Measurements from ENCODE around the gene UBASH3A. TPM values are rescaled to one million over a fixed set of nuclear protein-coding genes. Genes with fewer than 3 reads are reported as not detected.
"Not testable (repeated sequence)": the region's sequence is repeated elsewhere in the genome, so short reads cannot be mapped to it uniquely, and the experiment has no call there.

The UBASH3A gene
- total and polyA plus RNA-seq, 2 donors (not counting 1 experiment from before 2014, with no cell fraction given), result 0.12 to 0.33 TPM

DNA sequence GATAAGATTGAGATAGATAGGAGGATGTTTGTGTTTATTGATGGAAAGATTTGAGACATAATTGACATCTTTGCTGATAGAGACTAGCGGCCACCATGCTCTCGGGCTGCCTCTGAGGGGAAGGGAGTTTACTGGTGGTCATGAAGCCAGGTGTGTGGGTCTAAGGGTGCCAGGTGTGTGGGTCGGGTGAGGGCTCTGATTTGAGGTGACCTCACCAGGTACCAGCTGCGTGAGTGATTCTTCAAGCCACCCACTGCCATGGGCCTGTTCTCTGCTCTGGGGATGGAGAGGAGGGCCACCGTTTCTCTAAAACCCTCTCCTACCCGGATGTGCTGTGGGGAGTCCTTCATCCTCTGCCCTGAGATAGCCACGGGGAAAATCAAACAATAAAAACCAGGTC, 3.2 kb downstream of the UBASH3A start:
- TF ChIP-seq EZH2 (IDR thresholded peaks at IDR 0.05; ENCODE audit: borderline replicate concordance, insufficient read depth, low read depth, low read length, poor library complexity, severe bottlenecking), result no peak
- TF ChIP-seq, protein P1, sequence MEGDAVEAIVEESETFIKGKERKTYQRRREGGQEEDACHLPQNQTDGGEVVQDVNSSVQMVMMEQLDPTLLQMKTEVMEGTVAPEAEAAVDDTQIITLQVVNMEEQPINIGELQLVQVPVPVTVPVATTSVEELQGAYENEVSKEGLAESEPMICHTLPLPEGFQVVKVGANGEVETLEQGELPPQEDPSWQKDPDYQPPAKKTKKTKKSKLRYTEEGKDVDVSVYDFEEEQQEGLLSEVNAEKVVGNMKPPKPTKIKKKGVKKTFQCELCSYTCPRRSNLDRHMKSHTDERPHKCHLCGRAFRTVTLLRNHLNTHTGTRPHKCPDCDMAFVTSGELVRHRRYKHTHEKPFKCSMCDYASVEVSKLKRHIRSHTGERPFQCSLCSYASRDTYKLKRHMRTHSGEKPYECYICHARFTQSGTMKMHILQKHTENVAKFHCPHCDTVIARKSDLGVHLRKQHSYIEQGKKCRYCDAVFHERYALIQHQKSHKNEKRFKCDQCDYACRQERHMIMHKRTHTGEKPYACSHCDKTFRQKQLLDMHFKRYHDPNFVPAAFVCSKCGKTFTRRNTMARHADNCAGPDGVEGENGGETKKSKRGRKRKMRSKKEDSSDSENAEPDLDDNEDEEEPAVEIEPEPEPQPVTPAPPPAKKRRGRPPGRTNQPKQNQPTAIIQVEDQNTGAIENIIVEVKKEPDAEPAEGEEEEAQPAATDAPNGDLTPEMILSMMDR (IDR thresholded peaks at IDR 0.05), result no peak

DNA sequence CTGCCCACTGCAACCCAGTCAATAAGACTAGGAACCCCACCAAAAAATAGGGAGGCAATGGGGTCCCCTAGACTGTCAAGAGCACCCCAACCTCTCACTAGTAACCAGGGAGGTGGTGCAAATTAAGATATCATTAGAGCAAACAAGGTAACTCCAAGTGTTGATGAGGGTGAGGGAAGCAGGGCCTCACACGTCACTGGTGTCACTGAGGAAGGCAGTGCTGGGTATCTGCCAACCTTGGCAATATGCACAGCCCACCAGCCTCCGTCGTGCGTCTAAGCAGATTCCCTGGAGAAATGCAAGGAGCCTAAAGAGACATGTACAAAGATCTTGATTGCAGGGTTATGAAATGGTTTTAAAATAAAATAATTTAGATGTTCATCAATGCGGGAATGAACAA, 3.8 kb downstream of the UBASH3A start:
- H3K4me1 ChIP-seq (ENCODE audit: control insufficient read depth in 2 of 2, insufficient read depth in 2 of 2, low read length in 2 of 2), result no peaks in the 10 kb centered on the region
- H2AFZ ChIP-seq (ENCODE audit: insufficient read depth, low read depth, low read length, poor library complexity, severe bottlenecking), result no peak overlapping the region
- ChIA-PET POLR2A (no interaction called here), CTCF (no interaction called here)
- DNase-seq, result no peak
- no peaks in the 10 kb centered on the region for H3K36me3 ChIP-seq (replicated peaks in 1 of 2; ENCODE audit: control extremely low read depth in 1 of 2, control insufficient read depth in 1 of 2, extremely low read depth in 1 of 2, insufficient read depth in 2 of 2, low read length in 1 of 2)
- Mint-ChIP-seq H3K4me3 (no peak overlapping the region), H3K4me1 (peaks cover 3% of the 10 kb centered on the region), H3K27ac (no peak overlapping the region), H3K27me3 (peaks cover 3% of the 10 kb centered on the region), H3K9me3 (ENCODE audit: insufficient read depth) (no peaks in the 10 kb centered on the region)
- H3K79me2 ChIP-seq (ENCODE audit: control insufficient read depth, insufficient read depth, low read length), result no peaks in the 10 kb centered on the region
- H3K9ac ChIP-seq (ENCODE audit: low read length), result no peak overlapping the region
- TF ChIP-seq, protein P1 (IDR thresholded peaks at IDR 0.05), result no peak
- no peak for TF ChIP-seq EZH2 (IDR thresholded peaks at IDR 0.05; ENCODE audit: borderline replicate concordance, insufficient read depth, low read depth, low read length, poor library complexity, severe bottlenecking)
- peaks cover 0 to 2% (median 0%) of the 10 kb centered on the region in 4 experiments for H3K27me3 ChIP-seq (replicated peaks in 1 of 4; ENCODE audit: control extremely low read depth in 1 of 4, control insufficient read depth in 3 of 4, insufficient read depth in 4 of 4, low read length in 3 of 4)
- H3K4me2 ChIP-seq (replicated peaks; ENCODE audit: low read depth, low read length, poor library complexity, severe bottlenecking), result no peak overlapping the region
- no peak overlapping the region for H3K27ac ChIP-seq (ENCODE audit: low read length in 2 of 2)
- ATAC-seq (ENCODE audit: low read depth), result no peak
- WGBS (ENCODE audit: insufficient coverage), result 93% methylated on average over 3 of the region's 5 CpGs
- intact Hi-C loops (cut with micrococcal nuclease), result no loop called here
- H3K4me3 ChIP-seq (ENCODE audit: control extremely low read depth in 1 of 5, extremely low read depth in 1 of 5, insufficient read depth in 1 of 5, low read depth in 2 of 5, low read length in 4 of 5), result no peak overlapping the region
- no peaks in the 10 kb centered on the region for H4K20me1 ChIP-seq (ENCODE audit: control insufficient read depth, insufficient read depth, low read length, poor library complexity, severe bottlenecking)
- H3K9me3 ChIP-seq (ENCODE audit: control extremely low read depth in 1 of 3, control insufficient read depth in 2 of 3, insufficient read depth in 1 of 3, low read length in 2 of 3), result no peaks in the 10 kb centered on the region

More for the DNA sequence above, 3.2 kb downstream of the UBASH3A start:
- no peaks in the 10 kb centered on the region for H3K36me3 ChIP-seq (replicated peaks in 1 of 2; ENCODE audit: control extremely low read depth in 1 of 2, control insufficient read depth in 1 of 2, extremely low read depth in 1 of 2, insufficient read depth in 2 of 2, low read length in 1 of 2)
- peaks cover 0 to 2% (median 0%) of the 10 kb centered on the region in 4 experiments for H3K27me3 ChIP-seq (replicated peaks in 1 of 4; ENCODE audit: control extremely low read depth in 1 of 4, control insufficient read depth in 3 of 4, insufficient read depth in 4 of 4, low read length in 3 of 4)
- no peaks in the 10 kb centered on the region for H3K4me1 ChIP-seq (ENCODE audit: control insufficient read depth in 2 of 2, insufficient read depth in 2 of 2, low read length in 2 of 2)
- WGBS (ENCODE audit: insufficient coverage), result 95% methylated on average over 4 of the region's 7 CpGs
- ChIA-PET CTCF (no interaction called here), POLR2A (no interaction called here)
- Mint-ChIP-seq H3K4me1 (no peaks in the 10 kb centered on the region), H3K27ac (no peak overlapping the region), H3K27me3 (peaks cover 3% of the 10 kb centered on the region), H3K9me3 (ENCODE audit: insufficient read depth) (peaks cover 4% of the 10 kb centered on the region), H3K4me3 (no peak overlapping the region)
- H4K20me1 ChIP-seq (ENCODE audit: control insufficient read depth, insufficient read depth, low read length, poor library complexity, severe bottlenecking), result no peaks in the 10 kb centered on the region
- H3K79me2 ChIP-seq (ENCODE audit: control insufficient read depth, insufficient read depth, low read length), result no peaks in the 10 kb centered on the region
- no peak overlapping the region for H3K27ac ChIP-seq (ENCODE audit: low read length in 2 of 2)
- H3K4me2 ChIP-seq (replicated peaks; ENCODE audit: low read depth, low read length, poor library complexity, severe bottlenecking), result no peak overlapping the region
- H2AFZ ChIP-seq (ENCODE audit: insufficient read depth, low read depth, low read length, poor library complexity, severe bottlenecking), result no peak overlapping the region
- no peaks in the 10 kb centered on the region for H3K9me3 ChIP-seq (ENCODE audit: control extremely low read depth in 1 of 3, control insufficient read depth in 2 of 3, insufficient read depth in 1 of 3, low read length in 2 of 3)
- no peak for ATAC-seq (ENCODE audit: low read depth)
- intact Hi-C loops (cut with micrococcal nuclease), result no loop called here
- H3K9ac ChIP-seq (ENCODE audit: low read length), result no peak overlapping the region
- H3K4me3 ChIP-seq (ENCODE audit: control extremely low read depth in 1 of 5, extremely low read depth in 1 of 5, insufficient read depth in 1 of 5, low read depth in 2 of 5, low read length in 4 of 5), result no peak overlapping the region
- no peak for DNase-seq

DNA sequence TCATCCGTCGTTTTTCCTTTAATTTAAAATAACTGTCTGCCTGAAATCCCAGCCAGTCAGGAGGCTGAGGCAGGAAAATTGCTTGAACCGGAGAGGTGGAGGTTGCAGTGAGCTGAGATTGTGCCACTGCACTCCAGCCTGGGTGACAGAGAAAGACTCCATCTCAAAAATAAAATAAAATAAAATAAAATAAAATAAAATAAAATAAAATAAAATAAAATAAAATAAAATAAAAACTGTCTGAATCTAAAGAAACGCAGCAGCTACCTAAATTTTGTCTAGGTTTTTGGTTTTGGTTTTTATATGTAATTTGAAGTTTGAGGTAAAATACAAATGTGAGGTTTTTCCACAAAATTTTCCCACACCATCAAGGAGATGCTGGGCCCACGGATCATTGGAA, 5.0 kb downstream of the UBASH3A start:
- H3K9me3 Mint-ChIP-seq (ENCODE audit: insufficient read depth); POLR2A ChIA-PET; H3K4me1 Mint-ChIP-seq; H3K36me3 ChIP-seq (replicated peaks in 1 of 2; ENCODE audit: control extremely low read depth in 1 of 2, control insufficient read depth in 1 of 2, extremely low read depth in 1 of 2, insufficient read depth in 2 of 2, low read length in 1 of 2); H3K79me2 ChIP-seq (ENCODE audit: control insufficient read depth, insufficient read depth, low read length); H3K4me2 ChIP-seq (replicated peaks; ENCODE audit: low read depth, low read length, poor library complexity, severe bottlenecking); H3K9me3 ChIP-seq (ENCODE audit: control extremely low read depth in 1 of 3, control insufficient read depth in 2 of 3, insufficient read depth in 1 of 3, low read length in 2 of 3); H3K27me3 ChIP-seq (replicated peaks in 1 of 4; ENCODE audit: control extremely low read depth in 1 of 4, control insufficient read depth in 3 of 4, insufficient read depth in 4 of 4, low read length in 3 of 4); H3K4me1 ChIP-seq (ENCODE audit: control insufficient read depth in 2 of 2, insufficient read depth in 2 of 2, low read length in 2 of 2); ATAC-seq (ENCODE audit: low read depth); H3K9ac ChIP-seq (ENCODE audit: low read length); H2AFZ ChIP-seq (ENCODE audit: insufficient read depth, low read depth, low read length, poor library complexity, severe bottlenecking); H3K27ac Mint-ChIP-seq; DNase-seq; intact Hi-C loops (cut with micrococcal nuclease); H3K27me3 Mint-ChIP-seq; H3K27ac ChIP-seq (ENCODE audit: low read length in 2 of 2); H3K4me3 ChIP-seq (ENCODE audit: control extremely low read depth in 1 of 5, extremely low read depth in 1 of 5, insufficient read depth in 1 of 5, low read depth in 2 of 5, low read length in 4 of 5); H4K20me1 ChIP-seq (ENCODE audit: control insufficient read depth, insufficient read depth, low read length, poor library complexity, severe bottlenecking); H3K4me3 Mint-ChIP-seq: not testable (repeated sequence)
- no CpG with 5 or more reads among the region's 5 CpGs for WGBS (ENCODE audit: insufficient coverage)
- CTCF ChIA-PET, result interaction anchor here (0.9 kb wide), 1 partner anchor 8 kb away, joined by 3 read pairs; no protein-coding TSS in a partner anchor

Measured in B cell (primary cell).